ENCODE data around the gene CASTOR1.
"Not testable (repeated sequence)": the region's sequence is repeated elsewhere in the genome, so short reads cannot be mapped to it uniquely, and the experiment has no call there.

Gene CASTOR1

DNA sequence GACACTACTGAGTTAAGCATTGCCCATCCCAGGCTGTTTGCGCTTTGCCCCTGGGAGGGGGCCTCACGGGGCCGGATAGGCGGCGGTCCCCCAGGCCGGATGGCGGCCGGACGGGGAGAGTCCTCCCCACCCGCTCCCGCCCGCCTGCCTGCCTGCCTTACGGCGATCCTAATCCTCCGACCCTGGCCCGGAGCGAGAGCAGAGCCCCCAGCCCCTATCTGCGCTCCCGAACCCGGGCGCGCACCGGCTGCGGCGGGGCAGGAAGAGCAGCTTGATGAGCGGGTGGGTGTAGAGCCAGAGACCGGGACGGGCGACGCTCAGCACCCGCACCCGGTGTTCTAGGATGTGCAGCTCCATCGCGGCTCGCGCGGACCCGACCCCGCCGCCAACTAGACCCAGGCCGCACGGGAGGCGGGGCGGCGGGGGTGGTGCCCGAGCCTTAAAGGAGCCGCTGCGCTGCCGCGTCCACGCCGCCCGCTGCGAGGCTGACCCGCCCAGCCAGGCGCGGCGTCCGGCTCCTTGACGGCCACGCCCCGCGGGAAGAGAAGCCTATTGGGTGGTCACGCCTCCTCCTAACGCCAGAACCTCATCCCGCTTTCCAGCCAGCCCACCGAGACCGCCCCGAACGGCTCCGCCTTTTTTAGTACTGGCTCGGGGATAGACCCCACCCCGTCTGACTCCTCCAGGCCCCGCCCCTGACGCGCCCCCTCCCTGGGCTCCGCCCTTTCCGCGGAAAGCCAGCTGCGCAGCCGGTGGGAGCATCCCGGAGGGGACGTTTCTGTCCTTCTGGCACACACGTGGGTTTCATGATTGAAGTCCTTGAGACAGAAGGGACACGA, at the start of gene CASTOR1:
CASTOR1 (minus strand) TSS at position 365 of the 839 bp plus-strand sequence; CDS start at position 357, 8 bp downstream.
- in situ Hi-C loops (cut with MboI; ENCODE audit: low sequenced_read_pairs): no loop called here

DNA sequence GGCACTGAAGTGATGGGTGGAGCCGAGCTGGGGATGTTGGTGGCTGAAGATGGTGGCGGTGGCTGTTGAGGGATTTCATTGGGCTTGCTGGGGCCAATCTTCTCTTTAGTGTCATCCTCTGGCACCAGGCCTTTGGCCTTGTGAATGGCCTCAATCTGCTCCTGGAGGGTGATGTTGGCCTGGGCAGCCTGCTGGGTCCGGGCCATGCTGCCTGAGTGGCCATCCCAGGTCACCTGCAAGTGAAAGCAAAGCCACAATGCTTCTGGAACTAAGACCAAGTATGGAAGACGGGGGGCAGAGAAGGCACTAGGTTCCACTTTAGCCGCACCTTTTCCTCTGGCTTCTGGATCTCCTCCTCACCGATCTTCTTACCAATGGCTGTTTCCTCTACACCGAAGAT, 49.5 kb upstream of the CASTOR1 start:
- in situ Hi-C loops (cut with MboI; ENCODE audit: low sequenced_read_pairs): no loop called here

DNA sequence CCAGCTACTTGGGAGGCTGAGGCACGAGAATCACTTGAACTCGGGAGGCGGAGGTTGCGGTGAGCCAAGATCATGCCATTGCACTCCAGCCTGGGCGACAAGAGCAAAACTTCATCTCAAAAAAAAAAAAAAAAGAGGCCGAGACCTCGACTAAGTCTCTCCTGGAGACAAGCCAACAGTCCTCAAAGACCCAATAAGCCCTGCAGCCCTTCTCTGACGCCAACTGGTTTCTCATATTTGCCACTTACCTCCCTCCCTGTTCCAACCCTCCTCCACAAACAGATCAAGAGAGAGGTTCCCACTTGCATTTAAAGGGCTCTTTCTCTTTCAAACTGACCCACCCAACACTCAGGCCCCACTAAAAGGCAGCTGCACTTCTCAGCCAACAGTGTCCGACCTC, 49.0 kb upstream of the CASTOR1 start:
- in situ Hi-C loops (cut with MboI; ENCODE audit: low sequenced_read_pairs): not testable (repeated sequence)

- in situ Hi-C loops (cut with MboI; ENCODE audit: low sequenced_read_pairs): no loop called here
Measured at GRCh38 chr22:30337461-30337778, 48.1 kb upstream of the CASTOR1 start.

DNA sequence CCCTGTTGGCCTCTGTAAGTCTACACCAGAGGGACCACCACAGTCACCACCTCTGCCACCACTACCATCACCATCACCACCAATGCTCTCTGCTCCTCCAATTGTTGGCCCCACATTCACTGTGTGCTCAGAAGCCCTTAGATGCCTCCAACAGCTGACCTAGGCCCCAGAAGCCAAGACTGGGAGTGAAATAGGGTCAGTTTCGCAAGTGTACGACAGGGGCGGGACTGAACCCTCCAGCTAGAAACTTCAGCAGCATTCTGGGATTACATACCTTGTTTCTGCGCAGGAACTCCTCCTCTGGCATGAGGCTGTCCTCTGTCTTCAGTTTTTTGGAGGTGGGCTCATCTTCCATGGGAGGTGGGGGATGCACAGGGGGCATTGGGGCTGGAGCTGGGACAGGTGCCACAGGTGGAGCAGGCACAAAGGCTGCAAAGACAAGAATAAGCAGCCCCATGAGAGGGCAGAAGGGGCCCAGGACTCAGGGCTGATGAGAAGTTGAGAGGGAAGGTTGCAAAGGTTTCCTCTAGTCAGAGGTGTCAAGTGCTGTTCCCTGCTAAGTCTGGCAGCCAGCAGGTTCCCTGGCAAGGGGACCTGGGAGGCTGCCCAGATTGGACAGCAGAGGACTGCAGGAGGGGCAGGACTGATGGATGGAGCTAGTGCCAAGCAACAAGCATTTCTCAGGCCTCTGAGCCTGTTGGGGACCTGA, 47.6 kb upstream of the CASTOR1 start:
- in situ Hi-C loops (cut with MboI; ENCODE audit: low sequenced_read_pairs): no loop called here

GRCh38 chr22:30335236-30335635, 45.9 kb upstream of the CASTOR1 start:
- in situ Hi-C loops (cut with MboI; ENCODE audit: low sequenced_read_pairs): no loop called here

GRCh38 chr22:30334646-30335045, 45.3 kb upstream of the CASTOR1 start:
- in situ Hi-C loops (cut with MboI; ENCODE audit: low sequenced_read_pairs): no loop called here

DNA sequence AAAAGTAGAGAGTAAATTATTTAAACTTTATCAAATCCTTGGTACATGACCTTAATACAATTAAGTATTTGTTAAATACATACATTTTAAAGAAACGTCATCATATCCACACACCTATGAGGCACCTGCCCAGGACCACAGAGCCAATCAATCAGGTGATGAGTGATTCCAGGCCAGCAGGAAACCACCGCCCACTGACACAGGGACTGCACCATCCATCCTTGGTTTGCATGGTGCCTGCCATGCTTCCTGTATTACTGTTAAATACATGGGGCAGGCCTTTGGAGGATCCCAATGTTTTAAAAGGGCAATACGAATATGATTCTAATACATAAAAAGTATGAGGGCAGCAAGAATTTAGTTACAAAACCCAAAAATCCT, 44.4 kb upstream of the CASTOR1 start:
- in situ Hi-C loops (cut with MboI; ENCODE audit: low sequenced_read_pairs): no loop called here

GRCh38 chr22:30332994-30333706, 43.8 kb upstream of the CASTOR1 start:
- in situ Hi-C loops (cut with MboI; ENCODE audit: low sequenced_read_pairs): no loop called here

- in situ Hi-C loops (cut with MboI; ENCODE audit: low sequenced_read_pairs): no loop called here
Measured at GRCh38 chr22:30332551-30332950, 43.2 kb upstream of the CASTOR1 start.

DNA sequence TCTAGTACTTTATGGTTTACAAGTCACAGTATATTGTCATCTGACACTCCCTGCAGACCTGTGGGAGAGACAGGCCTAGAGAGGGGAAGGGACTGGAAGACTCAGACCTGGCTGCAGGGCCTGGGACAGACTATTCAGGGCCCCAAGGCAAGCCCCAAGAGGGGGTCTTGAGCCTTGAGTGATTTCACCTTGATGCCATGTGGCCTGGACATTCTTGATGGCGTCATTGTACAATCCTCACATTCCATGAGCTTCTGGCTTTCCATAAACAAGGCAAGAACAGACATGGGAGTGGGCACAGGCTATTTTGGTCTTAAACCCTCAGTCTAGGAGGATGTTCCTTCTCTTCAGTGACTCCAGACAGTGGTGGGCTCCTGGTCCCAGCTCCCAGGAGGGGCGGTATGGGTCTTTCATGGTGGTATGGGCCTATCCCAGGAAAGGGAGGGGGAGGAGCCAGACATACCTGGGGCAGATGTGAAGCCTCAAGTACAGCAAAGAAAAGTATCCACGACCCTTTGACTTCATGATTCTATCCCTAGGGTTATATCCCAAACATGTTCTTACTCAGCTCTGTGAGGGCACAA, 39.3 kb upstream of the CASTOR1 start:
- in situ Hi-C loops (cut with MboI; ENCODE audit: low sequenced_read_pairs): no loop called here

DNA sequence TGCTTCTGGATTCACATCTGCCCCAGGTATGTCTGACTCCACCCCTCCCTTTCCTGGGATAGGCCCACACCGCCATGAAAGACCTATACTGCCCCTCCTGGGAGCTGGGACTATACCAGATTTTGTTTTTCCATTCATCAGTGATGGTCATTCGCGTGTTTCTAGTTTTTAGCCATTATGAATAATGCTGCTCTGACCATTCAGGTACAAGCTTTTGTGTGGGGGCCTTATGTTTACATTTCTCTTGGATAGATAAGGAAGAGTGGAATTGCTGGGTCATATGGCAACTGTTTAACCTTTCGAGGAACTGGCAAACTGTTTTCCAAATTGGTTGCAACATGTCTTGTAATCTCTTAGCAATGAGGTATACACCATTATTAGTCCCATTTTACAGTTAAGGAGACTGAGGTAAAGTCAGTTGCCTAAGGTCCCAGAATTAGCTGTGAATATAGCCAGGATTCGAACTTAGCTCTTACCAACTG, 38.6 kb upstream of the CASTOR1 start:
- in situ Hi-C loops (cut with MboI; ENCODE audit: low sequenced_read_pairs): no loop called here

DNA sequence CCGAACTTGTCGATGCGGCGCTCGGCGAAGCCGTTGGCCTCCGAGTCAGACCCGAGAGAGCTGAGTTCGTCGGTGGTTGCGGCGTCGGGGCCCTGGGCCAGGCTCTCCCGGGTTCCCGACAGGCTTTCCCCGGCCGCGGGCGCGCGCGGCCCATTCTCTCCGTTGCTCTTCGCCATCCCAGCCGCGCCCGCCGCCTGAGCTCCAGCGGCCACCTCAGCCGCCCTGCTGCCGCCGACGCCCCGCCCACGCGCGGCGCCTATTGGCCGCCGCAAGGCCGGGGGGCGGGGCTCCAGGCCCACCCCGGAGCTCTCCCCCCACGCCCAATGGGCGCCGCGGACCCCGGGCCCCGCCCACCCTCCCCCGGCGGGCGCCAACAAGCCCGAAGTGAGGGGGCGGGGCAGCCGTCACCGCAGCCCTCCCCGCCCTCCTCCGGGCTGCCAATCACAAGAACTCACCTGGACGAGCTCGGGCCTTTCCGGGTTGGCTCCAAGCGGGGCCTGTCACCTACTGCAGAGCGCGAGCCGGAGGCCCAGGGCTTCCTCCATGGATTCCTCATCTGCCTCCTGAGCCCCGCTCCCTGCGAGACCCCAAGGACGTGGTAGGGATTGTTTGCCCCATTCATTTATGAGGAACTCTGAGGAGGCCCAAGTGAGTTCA, 37.5 kb upstream of the CASTOR1 start, which contains the start of gene TBC1D10A:
TBC1D10A (minus strand) TSS at position 236 of the 657 bp plus-strand sequence; CDS start at position 176, 60 bp downstream.
- in situ Hi-C loops (cut with MboI; ENCODE audit: low sequenced_read_pairs): no loop called here

DNA sequence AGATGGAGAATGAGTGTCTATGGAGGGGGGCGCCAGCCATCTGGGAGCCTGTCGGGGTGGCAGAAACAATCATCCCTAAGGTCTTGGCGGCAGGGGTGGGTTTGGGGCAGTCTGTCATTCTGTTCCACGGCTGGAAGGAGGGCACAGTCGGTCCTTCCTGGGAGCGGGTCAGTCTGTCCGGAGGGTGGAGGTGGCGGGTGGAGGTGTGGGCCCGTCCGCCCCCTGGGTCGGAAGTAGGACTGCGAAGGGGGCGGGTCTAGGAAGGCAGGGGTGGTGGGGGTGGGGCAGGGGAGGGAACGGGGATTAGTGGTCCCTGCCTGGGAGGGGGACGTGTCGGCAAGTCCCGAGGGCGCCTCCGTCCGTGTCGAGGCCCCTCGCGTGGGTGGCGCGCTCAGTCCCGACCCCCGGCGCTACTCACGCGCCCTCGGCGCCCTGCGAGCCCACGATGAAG, 37.0 kb upstream of the CASTOR1 start:
- in situ Hi-C loops (cut with MboI; ENCODE audit: low sequenced_read_pairs): no loop called here

DNA sequence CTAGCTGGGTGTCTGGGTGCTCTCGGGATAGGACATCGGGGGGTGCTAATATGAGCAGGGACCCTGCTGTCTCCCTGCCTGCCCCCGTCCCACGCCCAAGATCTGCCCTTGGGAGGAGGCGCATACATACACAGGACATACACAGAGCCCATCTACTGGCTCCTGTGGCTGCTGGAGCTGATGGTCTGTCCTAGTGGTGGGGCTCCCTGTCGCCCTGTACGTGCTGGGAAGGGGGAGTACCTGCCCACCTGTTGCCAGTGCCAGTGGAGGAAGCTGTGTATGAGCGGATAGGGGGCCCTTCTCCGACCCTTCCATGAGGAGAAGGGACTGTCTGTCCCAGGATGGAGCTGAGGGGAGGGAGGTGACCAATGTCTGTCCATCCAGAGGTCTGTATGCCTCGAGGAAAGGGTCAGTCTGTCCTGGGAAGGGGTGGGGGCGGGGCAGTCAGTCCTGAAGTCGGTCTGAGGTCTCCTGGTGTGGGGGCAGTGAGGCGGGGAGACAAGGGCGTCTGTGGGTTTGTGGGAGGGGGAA, 36.5 kb upstream of the CASTOR1 start:
- in situ Hi-C loops (cut with MboI; ENCODE audit: low sequenced_read_pairs): no loop called here

- in situ Hi-C loops (cut with MboI; ENCODE audit: low sequenced_read_pairs): no loop called here
Measured at GRCh38 chr22:30325065-30325720, 35.9 kb upstream of the CASTOR1 start.

GRCh38 chr22:30324014-30324730, 34.9 kb upstream of the CASTOR1 start:
- in situ Hi-C loops (cut with MboI; ENCODE audit: low sequenced_read_pairs): no loop called here

- in situ Hi-C loops (cut with MboI; ENCODE audit: low sequenced_read_pairs): no loop called here
Measured at GRCh38 chr22:30323246-30323645, 33.9 kb upstream of the CASTOR1 start.

DNA sequence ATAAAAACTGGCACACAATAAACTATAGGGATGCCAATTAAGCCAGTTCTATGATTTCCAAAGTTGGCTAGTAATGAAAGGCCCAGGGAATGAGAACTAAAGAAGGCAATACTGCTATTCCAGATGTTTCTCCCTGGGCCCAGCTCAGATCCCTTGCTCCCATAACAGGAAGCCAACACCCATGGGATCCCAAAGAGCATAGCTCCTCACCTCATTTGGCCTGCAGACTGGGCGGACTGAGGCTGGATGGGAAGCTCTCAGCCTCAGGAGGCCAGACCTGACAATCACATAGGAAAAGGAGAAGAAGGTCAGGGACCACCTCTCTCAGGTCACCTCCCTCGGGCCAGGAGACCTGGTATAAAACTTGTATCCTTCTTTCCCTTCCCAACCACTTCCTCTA, 32.2 kb upstream of the CASTOR1 start:
- in situ Hi-C loops (cut with MboI; ENCODE audit: low sequenced_read_pairs): no loop called here

Data from HL-60/S4 (cell line).